HG03565 (cell line): ENCODE measurements around the gene CAV1.

Experiments used
- ATAC-seq: cut with Tn5 transposase; IDR thresholded peaks from one replicate; pipeline ENCODE4 v1.9.1; 2021; ENCODE audit warnings: mild to moderate bottlenecking, moderate library complexity; ENCODE audit not compliant: unreplicated experiment

CAV1 gene

DNA sequence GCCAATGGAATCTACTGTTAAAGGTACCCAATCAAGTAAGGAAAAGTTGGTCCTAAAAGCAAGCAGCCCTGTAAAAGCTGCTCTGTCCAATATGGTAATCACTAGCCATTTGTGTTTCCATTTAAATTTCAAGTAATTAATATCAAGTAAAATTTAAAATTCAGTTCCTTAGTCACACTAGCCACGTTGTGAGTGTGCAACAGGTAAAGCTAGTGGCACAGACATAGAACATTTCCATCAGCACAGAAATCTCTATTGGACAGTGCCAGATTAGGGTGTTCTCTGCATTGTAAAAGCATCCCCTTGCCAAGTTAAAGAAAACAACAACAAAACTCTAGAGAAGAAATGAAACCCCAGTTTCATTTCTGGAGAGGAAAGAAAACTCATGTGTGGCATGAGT is 4.4 kb downstream of the CAV1 start:
- no peak for ATAC-seq

DNA sequence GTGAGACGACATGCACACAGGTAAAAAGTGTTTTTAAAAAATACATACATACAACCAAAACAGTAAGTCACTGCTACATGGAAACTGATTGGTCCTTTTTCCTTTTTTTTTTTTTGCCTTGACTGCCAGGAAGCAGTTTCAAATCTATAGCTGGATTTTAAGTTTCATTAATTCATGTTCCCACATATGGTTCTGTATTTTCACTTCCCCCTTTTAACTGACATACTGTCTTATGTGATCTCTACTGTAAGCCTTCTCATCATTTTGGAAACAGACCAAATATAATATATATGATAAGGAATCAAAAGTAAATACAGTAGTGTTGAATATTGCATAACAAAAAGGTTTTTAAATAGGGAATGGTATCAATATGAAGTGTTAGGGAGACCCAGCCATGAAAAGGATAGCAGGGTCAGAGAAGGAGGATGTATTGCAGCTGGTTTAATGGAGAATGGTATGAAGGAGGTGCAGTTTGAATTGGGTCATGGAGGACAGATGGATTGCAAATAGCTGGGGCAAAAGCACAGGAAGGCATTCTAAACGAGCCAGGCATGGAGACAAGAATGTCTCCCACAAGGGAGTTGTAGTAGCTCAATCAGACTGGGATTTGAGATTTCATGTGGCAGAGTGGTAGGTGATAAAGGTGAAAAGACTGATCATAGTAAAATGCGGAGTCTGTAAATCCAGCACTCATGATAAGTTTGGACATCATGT is 5.4 kb downstream of the CAV1 start:
- ATAC-seq: no peak

DNA sequence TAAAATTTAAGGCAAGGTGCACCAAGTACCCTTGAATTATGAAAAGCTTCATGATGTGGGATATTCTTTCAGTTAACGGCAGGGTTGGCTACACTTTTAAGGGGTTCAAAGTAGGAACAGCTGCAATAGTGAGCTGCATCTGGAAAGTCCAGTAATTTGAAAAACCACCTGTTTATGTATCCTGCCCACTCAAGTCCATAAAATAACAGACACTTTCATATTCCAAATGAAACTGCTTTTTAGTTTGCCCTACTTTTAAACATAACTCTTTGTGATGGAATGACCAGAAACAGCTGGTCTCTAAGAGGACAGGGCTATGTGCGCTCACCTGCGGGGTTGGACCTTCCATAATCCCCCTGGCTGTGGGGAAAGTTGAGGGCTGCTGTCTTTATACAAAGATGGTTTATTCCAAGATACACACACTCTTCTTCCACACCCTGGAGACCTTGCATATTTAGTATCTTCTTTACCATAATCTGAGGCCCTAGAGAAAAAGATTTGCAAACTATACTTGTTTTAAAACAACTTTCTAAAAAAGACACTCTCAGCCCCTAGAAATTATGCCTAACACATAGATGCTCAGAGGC is 7.4 kb downstream of the CAV1 start:
- no peak for ATAC-seq

DNA sequence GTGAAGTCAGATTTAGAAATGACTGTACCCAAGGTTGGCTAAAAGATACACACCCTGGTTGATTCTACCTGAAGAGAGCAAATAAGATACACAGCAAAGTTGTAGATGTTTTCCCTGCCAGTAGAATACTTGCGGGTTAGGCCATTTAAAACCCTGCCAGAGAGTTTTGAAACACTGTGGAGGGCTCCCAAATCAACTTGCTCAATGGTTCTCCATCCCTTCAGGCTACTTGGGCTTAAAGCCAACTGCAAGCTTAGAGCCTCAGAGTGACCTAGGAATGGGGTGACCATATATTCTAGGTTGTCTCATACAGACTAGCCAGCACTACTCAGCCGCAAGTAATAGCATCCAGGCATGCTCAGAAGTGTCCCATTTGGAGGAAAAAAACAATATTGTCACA is 10.0 kb downstream of the CAV1 start:
- no peak for ATAC-seq

DNA sequence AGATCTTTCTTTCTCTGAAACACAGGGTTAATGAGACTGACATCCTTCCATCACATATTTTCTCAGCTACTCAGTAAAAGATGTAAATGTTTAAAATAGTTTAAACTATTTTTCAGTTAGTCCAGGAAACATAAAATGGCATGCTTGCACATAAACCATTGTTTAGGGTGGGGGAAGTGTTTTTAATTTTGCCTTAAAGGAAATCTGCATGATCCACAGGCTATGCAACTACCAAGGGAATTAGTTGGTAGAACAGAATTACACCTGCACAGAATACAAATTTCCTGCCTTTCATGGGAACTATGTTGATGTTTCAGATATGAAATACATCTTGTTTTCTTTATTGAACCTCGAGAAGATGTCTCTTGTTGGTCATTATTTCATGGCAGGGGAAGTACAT is 10.6 kb downstream of the CAV1 start:
- ATAC-seq: no peak

DNA sequence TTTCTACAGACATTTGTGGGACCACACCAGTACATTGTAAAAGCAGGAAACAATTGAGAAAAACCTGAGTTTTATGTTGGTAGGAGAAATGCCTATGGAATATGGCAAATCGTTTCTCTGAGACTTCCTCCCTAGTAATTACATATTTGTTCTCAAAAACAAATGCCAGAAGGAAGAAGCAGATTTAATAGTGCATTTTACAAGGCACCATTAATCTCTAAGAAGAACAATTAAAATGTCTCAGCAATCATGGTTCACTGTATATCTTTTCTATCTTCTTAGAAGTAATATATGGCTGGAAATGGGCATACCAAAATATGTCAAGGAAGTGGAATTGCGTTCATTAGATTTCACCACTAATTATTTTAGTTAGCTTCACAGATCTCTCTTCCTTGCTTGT is 13.3 kb downstream of the CAV1 start:
- ATAC-seq: no peak

DNA sequence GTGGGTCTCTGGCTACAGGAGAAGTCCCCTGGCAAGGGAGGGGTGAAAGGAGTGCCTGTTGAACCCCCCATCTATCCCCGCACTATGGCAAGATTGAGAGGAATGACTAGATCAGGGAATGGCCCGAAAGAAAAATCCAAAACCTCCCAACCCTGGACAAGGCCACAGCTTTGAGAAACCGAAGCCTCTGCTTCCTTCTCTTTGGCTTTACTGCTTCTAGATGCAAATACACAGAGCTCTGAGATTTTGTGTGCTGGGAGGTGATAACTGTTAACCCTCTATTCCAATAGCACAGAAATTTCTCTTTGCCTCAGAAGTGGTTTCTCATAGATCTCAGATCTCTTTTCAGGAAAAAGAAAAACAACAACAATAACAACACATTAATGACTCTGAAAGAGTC is 15.0 kb downstream of the CAV1 start:
- ATAC-seq: no peak

DNA sequence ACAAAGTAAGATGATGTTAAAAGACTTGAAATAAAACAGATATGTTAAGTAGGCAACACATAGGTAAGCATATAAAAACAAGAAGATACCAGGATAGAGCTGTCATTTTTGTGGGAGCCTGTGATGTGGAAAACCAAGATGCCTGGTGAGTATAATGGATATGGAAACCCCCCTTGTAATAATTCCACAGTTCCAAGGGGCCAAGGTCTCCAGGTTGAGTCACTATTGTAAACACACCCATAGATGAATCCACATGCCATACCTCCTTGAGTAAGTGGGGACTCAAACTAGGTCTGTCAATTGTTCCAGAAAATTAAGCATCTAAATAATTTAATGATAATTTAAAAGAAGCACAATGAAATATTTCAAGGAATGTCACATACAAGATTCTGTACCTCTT is 15.9 kb downstream of the CAV1 start:
- ATAC-seq: no peak

DNA sequence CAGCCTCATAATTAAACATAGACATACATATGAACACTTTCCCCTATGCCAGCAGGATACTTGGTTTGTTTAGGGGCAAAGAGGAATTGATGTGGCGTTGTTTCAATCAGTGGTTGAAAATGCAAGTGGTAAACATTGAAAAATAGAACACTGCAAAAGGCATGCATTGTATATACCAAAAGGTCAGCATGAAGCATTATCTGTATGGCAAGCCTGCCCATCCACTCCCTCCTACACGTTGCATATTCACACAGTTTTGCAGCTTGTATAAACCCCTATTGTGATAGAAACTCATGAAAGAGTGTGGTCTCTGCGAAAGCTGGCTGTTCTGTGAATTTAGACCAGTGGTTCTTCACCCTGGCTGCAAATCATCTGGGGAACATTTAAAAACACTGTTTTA is 17.1 kb downstream of the CAV1 start:
- ATAC-seq: no peak

DNA sequence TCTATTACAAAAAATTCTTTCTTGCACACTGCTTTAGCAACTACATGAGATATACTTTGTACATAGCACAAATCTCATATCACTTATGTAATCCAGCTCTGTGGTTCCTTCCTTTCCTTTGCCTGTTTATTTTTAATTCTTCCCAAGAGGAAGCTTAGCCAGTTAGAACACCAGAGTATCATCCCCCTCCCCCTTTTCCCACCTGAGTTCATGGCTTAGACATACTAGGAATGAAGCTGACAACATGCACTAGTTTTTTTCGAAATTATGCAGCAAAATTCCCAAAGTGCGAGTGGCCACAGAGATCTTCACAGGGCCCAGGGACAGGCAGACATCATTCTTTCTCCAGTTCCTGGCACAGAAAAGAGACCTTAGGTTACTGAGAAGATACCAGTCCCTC is 17.8 kb downstream of the CAV1 start:
- ATAC-seq: no peak

DNA sequence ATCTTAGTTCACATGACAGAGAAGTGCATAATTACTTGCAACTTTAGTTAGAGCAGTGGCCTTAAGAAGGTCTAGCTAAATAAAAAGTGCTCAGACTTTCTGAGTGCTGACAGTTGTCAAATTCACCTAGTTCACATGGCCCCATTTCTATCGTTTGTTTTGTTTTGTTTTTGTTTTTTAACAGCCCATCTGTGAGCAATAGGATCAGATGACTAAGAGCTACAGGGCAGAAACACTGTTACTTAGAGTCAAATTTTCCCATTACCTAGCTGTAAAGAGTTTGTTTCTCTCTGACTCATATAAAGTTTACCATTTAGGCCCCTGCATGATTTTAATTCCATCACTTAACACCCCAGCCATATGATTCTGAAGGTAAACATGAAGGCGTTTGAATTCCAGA is 18.8 kb downstream of the CAV1 start:
- no peak for ATAC-seq

DNA sequence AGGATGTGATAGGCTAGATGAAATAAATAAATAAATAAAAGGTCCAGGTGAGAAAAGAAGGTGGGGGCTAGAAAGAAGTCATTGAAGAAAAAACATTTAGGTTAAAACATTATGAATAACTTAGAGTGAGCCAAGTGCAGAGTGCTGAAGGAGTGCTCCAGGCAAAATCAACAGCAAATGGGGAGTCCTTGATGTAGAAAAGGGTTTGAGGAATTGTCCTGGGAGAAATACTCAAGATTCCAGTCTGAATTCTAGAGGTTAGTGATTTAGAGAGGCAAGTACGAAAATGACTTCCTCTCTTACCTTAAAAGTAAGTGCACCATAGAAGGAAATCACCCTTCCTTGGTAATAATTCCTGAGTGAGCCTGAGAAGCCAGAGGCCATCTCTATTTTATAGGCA is 19.7 kb downstream of the CAV1 start:
- no peak for ATAC-seq

DNA sequence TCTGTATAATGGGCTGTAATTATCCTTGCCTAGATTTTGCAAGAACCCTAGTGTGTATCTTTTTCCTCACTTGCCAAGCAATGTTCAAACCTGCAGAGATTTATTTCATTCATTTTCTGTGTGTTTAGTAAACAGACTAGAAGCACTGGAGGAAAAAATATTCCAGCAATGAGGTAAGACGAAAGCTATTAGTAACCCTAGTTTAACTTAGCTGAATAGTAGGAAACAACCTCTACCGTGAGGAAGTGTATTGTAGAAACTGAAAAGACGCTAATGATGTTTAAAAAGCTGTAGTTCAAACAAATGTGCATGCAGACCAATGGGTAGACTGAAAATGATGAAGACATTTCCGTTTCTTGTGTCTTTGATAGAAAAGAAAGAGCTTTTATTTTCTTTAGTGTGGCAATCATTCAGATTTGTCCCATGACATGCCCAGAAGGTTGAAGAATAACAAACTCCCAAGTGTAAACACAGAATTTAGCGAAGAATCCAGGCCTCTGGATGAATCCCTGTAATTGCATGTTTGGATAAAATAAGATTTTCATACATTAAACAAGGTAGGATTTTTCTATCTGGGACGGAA is 20.7 kb downstream of the CAV1 start:
- ATAC-seq: no peak

DNA sequence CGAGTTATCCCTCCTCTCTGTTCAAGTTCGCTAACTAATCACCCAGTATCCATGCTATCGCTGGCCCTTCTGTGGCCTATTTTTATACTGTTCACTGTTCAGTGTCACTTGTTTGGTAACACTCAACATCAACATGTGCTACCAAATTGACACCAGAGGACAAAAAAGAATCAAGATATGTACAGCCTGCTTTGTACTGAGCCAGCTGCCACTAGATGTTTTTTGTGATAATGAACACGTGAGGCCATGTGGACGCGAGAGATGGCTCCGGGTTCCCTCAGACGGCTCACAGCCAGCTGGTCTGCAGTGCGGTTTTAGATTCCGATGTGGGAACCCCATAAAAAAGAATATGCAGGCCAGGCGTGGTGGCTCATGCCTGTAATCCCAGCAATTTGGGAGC is 21.2 kb downstream of the CAV1 start:
- no peak for ATAC-seq

DNA sequence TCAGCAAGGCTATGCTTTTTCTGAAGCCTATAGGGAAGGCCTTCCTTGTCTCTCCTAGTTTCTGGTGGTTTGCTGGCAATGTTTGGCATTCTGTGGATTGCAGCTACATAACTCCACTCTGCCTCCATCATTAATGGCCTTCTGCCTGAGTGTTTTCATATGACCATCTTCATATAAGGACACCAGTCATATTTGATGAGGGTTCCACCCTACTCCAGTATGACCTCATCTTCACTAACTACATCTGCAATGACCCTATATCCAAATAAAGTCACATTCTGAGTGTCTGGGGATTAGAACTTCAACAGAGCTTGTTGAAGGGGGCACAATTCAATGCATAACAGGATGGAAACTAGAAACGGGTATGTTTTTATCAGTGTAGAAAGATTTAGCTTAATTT is 22.1 kb downstream of the CAV1 start:
- ATAC-seq: no peak

DNA sequence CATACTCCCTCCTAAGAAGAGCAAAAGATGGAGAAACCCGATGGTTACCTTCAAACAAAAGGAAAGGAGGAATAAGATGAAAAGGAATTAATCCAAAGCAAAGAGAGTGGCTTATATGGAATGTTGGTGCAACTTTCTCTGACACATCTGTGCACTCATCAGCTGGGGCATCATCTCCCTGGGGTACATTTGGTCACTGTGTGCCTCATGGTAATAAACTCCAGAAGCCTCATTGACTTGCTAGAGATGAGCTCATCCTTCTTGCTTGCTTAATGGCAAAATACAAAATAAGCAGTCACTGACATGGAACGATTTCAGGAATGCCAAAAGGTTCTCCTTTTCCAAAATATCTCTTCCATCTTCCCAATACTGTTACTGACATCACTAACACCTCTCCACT is 22.5 kb downstream of the CAV1 start:
- no peak for ATAC-seq

DNA sequence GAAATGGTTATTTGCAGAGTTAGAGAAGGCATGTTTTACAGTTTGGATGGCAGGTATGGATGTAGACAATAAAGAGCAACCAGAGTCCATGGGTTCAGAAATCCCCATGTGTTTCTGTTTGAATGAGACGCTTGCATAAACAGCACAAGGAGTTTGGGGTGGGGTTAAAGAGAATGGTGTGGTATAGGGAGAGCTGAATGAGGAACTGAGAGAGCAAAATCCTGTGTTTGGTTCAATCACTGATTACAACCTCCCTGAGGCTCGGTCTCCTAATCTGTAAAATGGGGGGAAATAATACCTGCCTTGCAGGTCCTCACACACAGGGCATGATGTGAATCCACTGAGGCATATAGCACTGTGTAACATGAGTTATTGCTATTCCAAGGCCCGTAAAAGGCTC is 23.7 kb downstream of the CAV1 start:
- ATAC-seq: peak; percentile 91

DNA sequence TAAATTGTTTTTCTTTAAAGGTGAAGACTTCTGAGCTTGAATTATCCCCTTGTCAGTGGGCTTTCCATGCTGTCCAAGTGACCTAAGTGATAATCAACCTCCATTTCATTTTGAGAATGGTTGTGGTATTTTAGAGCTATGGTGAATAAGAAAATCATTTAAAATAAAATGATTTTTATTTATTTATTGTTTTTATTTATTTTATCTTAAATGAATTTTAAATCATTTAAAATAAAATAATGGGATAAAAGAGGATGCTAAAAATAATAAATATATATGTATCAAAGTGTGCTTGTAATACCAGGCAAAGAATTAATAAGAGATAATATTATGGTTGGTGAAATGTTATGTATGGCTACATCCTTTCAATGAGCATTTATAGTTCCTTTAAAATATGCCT is 24.5 kb downstream of the CAV1 start:
- no peak for ATAC-seq

DNA sequence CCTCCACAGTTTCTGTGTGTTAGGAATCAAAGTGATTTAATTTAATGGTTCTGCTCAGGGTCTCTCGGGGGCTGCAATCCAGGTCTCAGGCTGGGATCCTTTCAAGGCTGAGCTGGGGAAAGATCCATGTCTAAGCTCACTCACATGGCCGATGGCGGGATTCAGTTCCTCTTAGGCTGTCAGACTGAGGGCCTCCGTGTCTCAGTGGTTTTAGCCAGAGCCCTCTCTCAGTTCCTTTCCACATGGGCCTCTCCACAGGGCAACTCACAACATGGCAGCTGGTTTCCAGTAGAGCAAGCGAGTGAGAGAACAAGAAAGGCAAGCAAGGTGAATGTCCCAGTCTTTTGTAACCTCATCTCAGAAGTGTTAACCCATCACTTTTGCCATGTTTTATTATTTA is 26.9 kb downstream of the CAV1 start:
- no peak for ATAC-seq

DNA sequence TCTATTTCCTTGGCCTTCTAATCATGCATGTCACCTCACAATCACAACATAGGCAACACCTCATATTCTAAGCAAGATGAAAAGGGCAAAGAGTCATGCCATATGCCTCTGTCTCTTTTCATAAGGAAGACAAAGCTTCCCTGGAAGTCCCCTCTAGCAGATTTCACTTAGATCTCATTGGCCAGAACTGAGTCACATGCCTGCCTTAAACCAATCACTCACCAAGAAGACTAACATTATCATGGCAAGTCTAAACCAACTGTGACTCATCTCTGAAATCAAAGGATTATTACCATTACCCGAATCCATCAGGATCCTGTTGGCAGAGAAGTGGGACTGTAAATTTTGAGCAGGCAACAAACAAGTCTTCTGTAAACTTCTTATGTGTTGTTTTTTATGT is 27.8 kb downstream of the CAV1 start:
- no peak for ATAC-seq

DNA sequence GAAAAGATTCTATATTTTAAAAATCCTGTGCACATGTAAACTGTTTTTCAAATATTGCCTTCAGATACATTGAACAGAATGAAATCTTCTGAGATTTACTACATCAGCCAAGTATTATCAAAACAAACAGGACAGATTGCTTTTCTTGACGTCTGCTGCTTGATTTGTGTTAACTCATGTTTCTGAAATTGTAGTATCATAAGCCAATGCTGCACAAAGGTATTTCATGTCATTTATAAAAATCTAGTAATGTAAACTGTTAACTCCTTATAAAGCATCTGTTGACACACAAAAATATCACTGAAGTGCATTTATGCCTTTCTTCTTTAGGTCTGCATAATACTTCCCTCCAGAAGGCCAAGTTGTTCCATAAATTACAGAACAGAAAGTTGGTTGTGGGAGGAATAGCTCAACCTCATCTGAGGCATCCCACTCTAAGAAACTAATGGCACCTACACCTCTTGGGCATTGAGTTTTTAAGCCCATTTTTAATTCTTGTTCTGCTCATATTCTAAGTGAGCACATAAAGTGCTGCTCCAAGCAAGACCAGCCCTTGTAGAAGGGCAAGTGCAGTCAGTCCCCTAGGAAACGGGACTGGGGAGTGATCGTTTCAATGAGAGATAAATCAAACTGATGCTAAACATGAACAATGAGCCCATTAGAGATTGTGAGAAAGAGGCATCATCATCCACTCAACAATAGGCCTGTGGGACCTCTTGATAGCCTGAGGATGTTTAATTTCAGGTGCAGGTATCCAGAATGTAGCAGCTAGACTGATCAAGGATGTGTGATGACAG is 28.5 kb downstream of the CAV1 start:
- no peak for ATAC-seq

DNA sequence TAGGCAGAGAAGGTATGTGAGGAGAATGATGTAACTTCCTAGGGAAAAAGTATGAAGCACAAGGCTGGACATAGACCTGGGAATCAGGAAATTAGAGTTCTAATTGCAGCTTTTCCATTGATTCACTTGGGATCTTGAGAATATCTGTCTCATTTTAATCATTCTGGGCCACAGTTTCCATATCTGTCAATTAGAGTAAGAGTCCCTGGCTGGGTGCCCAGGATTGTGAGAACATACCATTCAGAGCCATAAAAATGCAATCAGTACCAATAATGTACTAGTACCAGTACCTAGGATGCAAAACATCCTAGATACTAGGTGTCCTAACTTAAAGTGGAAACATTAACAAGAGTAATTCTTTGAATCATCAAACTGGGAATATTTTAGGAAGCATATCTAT is 29.6 kb downstream of the CAV1 start:
- ATAC-seq: no peak
